Fibroblast of skin of left quadriceps (primary cell): ENCODE measurements around the gene HOXC11.

Experiments used
- DNase-seq, 2 experiments: peaks; one replicate each; pipeline ENCODE4 v3.0.0-alpha.2; 2013; ENCODE audit warnings: low read depth in 2 of 2

Gene HOXC11

GRCh38 chr12:53942467-53942997 is 30.4 kb upstream of the HOXC11 start:
- no peak for DNase-seq

GRCh38 chr12:53944209-53944608 is 28.7 kb upstream of the HOXC11 start:
- no peak for DNase-seq

GRCh38 chr12:53944907-53945847 is 27.7 kb upstream of the HOXC11 start:
- no peak for DNase-seq

- no peak for DNase-seq
These were observed 25.2 kb upstream of the HOXC11 start for GRCh38 chr12:53947743-53948142.

- DNase-seq = no peak
These were observed 24.0 kb upstream of the HOXC11 start for GRCh38 chr12:53948650-53949593.

- DNase-seq = no peak
These were observed 23.1 kb upstream of the HOXC11 start for GRCh38 chr12:53949631-53950436.

GRCh38 chr12:53950437-53950773 is 22.5 kb upstream of the HOXC11 start:
- DNase-seq = no peak

- no peak for DNase-seq
These were observed 21.9 kb upstream of the HOXC11 start for GRCh38 chr12:53950789-53951576.

GRCh38 chr12:53951577-53952334 is 21.2 kb upstream of the HOXC11 start:
- no peak for DNase-seq

GRCh38 chr12:53952335-53952694 is 20.6 kb upstream of the HOXC11 start:
- DNase-seq = no peak

- DNase-seq = no peak
These were observed 19.8 kb upstream of the HOXC11 start for GRCh38 chr12:53952871-53953734.

GRCh38 chr12:53953831-53954693 is 18.9 kb upstream of the HOXC11 start:
- DNase-seq = no peak

GRCh38 chr12:53954694-53955035 is 18.3 kb upstream of the HOXC11 start, which contains the start of gene HOXC12:
HOXC12 (plus strand) TSS chr12:53954903; CDS start chr12:53954930, 27 bp downstream.
- no peak for DNase-seq

GRCh38 chr12:53955036-53955775 is 17.7 kb upstream of the HOXC11 start:
- no peak for DNase-seq

GRCh38 chr12:53955776-53956250 is 17.1 kb upstream of the HOXC11 start:
- no peak for DNase-seq

GRCh38 chr12:53956251-53956887 is 16.6 kb upstream of the HOXC11 start:
- no peak for DNase-seq
